Measurements from ENCODE around the gene TMIGD1. TPM values are rescaled to one million over a fixed set of nuclear protein-coding genes. Genes with fewer than 3 reads are reported as not detected.
A peak's percentile ranks its signal among the peaks of the same experiment; 100 is the strongest.

Gene TMIGD1
- total RNA-seq, 1 experiment from 2014 or later: not detected

- no peak for ATAC-seq
- Histone ChIP-seq H3K9me3 (ENCODE audit: control insufficient read depth in 1 of 2, insufficient read depth in 1 of 2, low read depth in 1 of 2, low read length in 2 of 2) (peaks cover 0 to 12% of the 10 kb centered on the region in 2 experiments; a peak in 2 of 4 replicates), H3K27me3 (ENCODE audit: insufficient read depth, low read length) (no peaks in the 10 kb centered on the region), H3K36me3 (ENCODE audit: control insufficient read depth in 1 of 2, insufficient read depth in 2 of 2, low read length in 2 of 2) (no peaks in the 10 kb centered on the region), H3K4me2 (ENCODE audit: low read length) (no peak overlapping the region), H2AFZ (ENCODE audit: low read depth, low read length, poor library complexity, severe bottlenecking) (no peak overlapping the region), H3K27ac (ENCODE audit: low read depth, low read length) (no peak overlapping the region), H3K4me3 (replicated peaks in 1 of 2; ENCODE audit: low read depth in 1 of 2, low read length in 2 of 2) (no peak overlapping the region), H3K79me2 (ENCODE audit: insufficient read depth, low read length) (no peaks in the 10 kb centered on the region), H3K9me2 (ENCODE audit: insufficient read depth) (peaks cover 3% of the 10 kb centered on the region; the same call in 1 of the 2 replicates), H3K4me1 (ENCODE audit: control insufficient read depth in 1 of 2, insufficient read depth in 2 of 2, low read length in 2 of 2) (peaks cover 0 to 10% of the 10 kb centered on the region in 2 experiments; a peak in 2 of 4 replicates), H3K9ac (ENCODE audit: low read length) (no peak overlapping the region), H4K20me1 (ENCODE audit: insufficient read depth) (no peaks in the 10 kb centered on the region)
- TF ChIP-seq SP1 (IDR thresholded peaks at IDR 0.05; ENCODE audit: low read depth) (peak; percentile 39; the same call in 1 of the 2 replicates), SRF (IDR thresholded peaks at IDR 0.05; ENCODE audit: low read depth) (no peak), CEBPB (IDR thresholded peaks at IDR 0.05; ENCODE audit: low read depth) (peak; percentile 80), EGR1 (IDR thresholded peaks at IDR 0.05; ENCODE audit: low read depth) (peak; percentile 53; the same call in 1 of the 2 replicates), SIN3A (IDR thresholded peaks at IDR 0.05; ENCODE audit: low read depth) (no peak)
- BruUV-seq (replicated peaks): no TSS peak
- ChIA-PET CTCF (no interaction called here), POLR2A (no interaction called here), RAD21 (ENCODE audit: low non-redundant PET in 1 of 2, low total read pairs in 2 of 2, uncharacterized antibody in 2 of 2, unreplicated experiment in 2 of 2) (no interaction called here)
- no peak for DNase-seq (ENCODE audit: low read depth, low spot score)
- intact Hi-C loops (cut with micrococcal nuclease): no loop called here
Observed at GRCh38 chr17:30363715-30364202, 29.9 kb upstream of the TMIGD1 start.

- no peaks in the 10 kb centered on the region for H3K79me2 ChIP-seq (ENCODE audit: insufficient read depth, low read length)
- no peaks in the 10 kb centered on the region for H3K9me2 ChIP-seq (ENCODE audit: insufficient read depth)
- H4K20me1 ChIP-seq (ENCODE audit: insufficient read depth): no peaks in the 10 kb centered on the region
- BruUV-seq (replicated peaks): no TSS peak
- no peaks in the 10 kb centered on the region for H3K4me1 ChIP-seq (ENCODE audit: control insufficient read depth in 1 of 2, insufficient read depth in 2 of 2, low read length in 2 of 2)
- CTCF ChIA-PET: no interaction called here
- H3K4me2 ChIP-seq (ENCODE audit: low read length): no peak overlapping the region
- H3K9me3 ChIP-seq (ENCODE audit: control insufficient read depth in 1 of 2, insufficient read depth in 1 of 2, low read depth in 1 of 2, low read length in 2 of 2): peaks cover 0 to 12% of the 10 kb centered on the region in 2 experiments; a peak in 2 of 4 replicates
- H2AFZ ChIP-seq (ENCODE audit: low read depth, low read length, poor library complexity, severe bottlenecking): no peak overlapping the region
- no peak overlapping the region for H3K27ac ChIP-seq (ENCODE audit: low read depth, low read length)
- no peaks in the 10 kb centered on the region for H3K36me3 ChIP-seq (ENCODE audit: control insufficient read depth in 1 of 2, insufficient read depth in 2 of 2, low read length in 2 of 2)
- intact Hi-C loops (cut with micrococcal nuclease): no loop called here
- H3K27me3 ChIP-seq (ENCODE audit: insufficient read depth, low read length): no peaks in the 10 kb centered on the region
- RAD21 ChIA-PET (ENCODE audit: low non-redundant PET in 1 of 2, low total read pairs in 2 of 2, uncharacterized antibody in 2 of 2, unreplicated experiment in 2 of 2): no interaction called here
- POLR2A ChIA-PET: interaction anchor here (0.7 kb wide), 1 partner anchor 101 kb away, joined by 3 read pairs; no protein-coding TSS in a partner anchor
- TF ChIP-seq JUND (IDR thresholded peaks at IDR 0.05) (no peak), POLR2AphosphoS5 (IDR thresholded peaks at IDR 0.05; ENCODE audit: low read depth, low read length) (no peak), CBX3 (IDR thresholded peaks at IDR 0.05; ENCODE audit: low read depth) (no peak), CTCF (IDR thresholded peaks at IDR 0.05 in 2 of 3, conservative IDR thresholded peaks at IDR 0.05 in 1 of 3; ENCODE audit: borderline replicate concordance in 1 of 3, insufficient read depth in 1 of 3, low read depth in 2 of 3, low read length in 2 of 3) (no peak), EZH2phosphoT487 (IDR thresholded peaks at IDR 0.05; ENCODE audit: borderline replicate concordance) (no peak), RAD21 (IDR thresholded peaks at IDR 0.05; ENCODE audit: low read depth) (no peak), ZFX (IDR thresholded peaks at IDR 0.05) (no peak), SIN3A (IDR thresholded peaks at IDR 0.05; ENCODE audit: low read depth) (no peak), MAX (IDR thresholded peaks at IDR 0.05) (no peak), ZBTB33 (IDR thresholded peaks at IDR 0.05; ENCODE audit: extremely low read depth, insufficient replicate concordance, low read length) (no peak), ZNF274 (IDR thresholded peaks at IDR 0.05; ENCODE audit: low read depth, low read length) (no peak), ELF1 (IDR thresholded peaks at IDR 0.05; ENCODE audit: borderline replicate concordance, low read depth) (no peak)
- no peak for ATAC-seq
- no peak for DNase-seq (ENCODE audit: low read depth, low spot score)
- H3K9ac ChIP-seq (ENCODE audit: low read length): no peak overlapping the region
- H3K4me3 ChIP-seq (replicated peaks in 1 of 2; ENCODE audit: low read depth in 1 of 2, low read length in 2 of 2): no peak overlapping the region
Observed at GRCh38 chr17:30361766-30362279, 28.0 kb upstream of the TMIGD1 start.
